HG03175 (cell line): Measurements from ENCODE around the gene ASXL3.

Experiments used
- ATAC-seq: cut with Tn5 transposase; IDR thresholded peaks from one replicate; pipeline ENCODE4 v1.9.1; 2021; ENCODE audit warnings: mild to moderate bottlenecking, moderate library complexity; ENCODE audit not compliant: unreplicated experiment

Gene ASXL3

GRCh38 chr18:33656889-33657448 is 79.0 kb downstream of the ASXL3 start:
- ATAC-seq = no peak

- no peak for ATAC-seq
Measured at GRCh38 chr18:33660696-33661310, 82.8 kb downstream of the ASXL3 start.

- no peak for ATAC-seq
Measured at GRCh38 chr18:33664241-33664874, 86.3 kb downstream of the ASXL3 start.

GRCh38 chr18:33665187-33665586 is 87.2 kb downstream of the ASXL3 start:
- ATAC-seq = no peak

- ATAC-seq = no peak
Measured at GRCh38 chr18:33665641-33666040, 87.6 kb downstream of the ASXL3 start.

GRCh38 chr18:33666915-33667314 is 88.9 kb downstream of the ASXL3 start:
- ATAC-seq = no peak

- ATAC-seq = no peak
Measured at GRCh38 chr18:33669589-33669988, 91.6 kb downstream of the ASXL3 start.

- no peak for ATAC-seq
Measured at GRCh38 chr18:33670029-33670428, 92.0 kb downstream of the ASXL3 start.

- no peak for ATAC-seq
Measured at GRCh38 chr18:33673689-33674088, 95.7 kb downstream of the ASXL3 start.

GRCh38 chr18:33676593-33676992 is 98.6 kb downstream of the ASXL3 start:
- no peak for ATAC-seq

GRCh38 chr18:33677891-33678290 is 99.9 kb downstream of the ASXL3 start:
- no peak for ATAC-seq

GRCh38 chr18:33682436-33682835 is 104.4 kb downstream of the ASXL3 start:
- no peak for ATAC-seq

- ATAC-seq = no peak
Measured at GRCh38 chr18:33694593-33694992, 116.6 kb downstream of the ASXL3 start.

GRCh38 chr18:33696332-33697162 is 118.5 kb downstream of the ASXL3 start:
- no peak for ATAC-seq

- no peak for ATAC-seq
Measured at GRCh38 chr18:33697498-33697897, 119.5 kb downstream of the ASXL3 start.

- ATAC-seq = no peak
Measured at GRCh38 chr18:33699372-33699771, 121.4 kb downstream of the ASXL3 start.

- ATAC-seq = peak; percentile 58
Measured at GRCh38 chr18:33700513-33700976, 122.5 kb downstream of the ASXL3 start.

GRCh38 chr18:33702625-33703024 is 124.6 kb downstream of the ASXL3 start:
- no peak for ATAC-seq

- ATAC-seq = no peak
Measured at GRCh38 chr18:33706391-33706790, 128.4 kb downstream of the ASXL3 start.

- ATAC-seq = no peak
Measured at GRCh38 chr18:33708876-33709275, 130.9 kb downstream of the ASXL3 start.

- no peak for ATAC-seq
Measured at GRCh38 chr18:33710269-33710668, 132.2 kb downstream of the ASXL3 start.

- no peak for ATAC-seq
Measured at GRCh38 chr18:33711514-33711913, 133.5 kb downstream of the ASXL3 start.
